Measurements from ENCODE around the gene ARL6.

DNA sequence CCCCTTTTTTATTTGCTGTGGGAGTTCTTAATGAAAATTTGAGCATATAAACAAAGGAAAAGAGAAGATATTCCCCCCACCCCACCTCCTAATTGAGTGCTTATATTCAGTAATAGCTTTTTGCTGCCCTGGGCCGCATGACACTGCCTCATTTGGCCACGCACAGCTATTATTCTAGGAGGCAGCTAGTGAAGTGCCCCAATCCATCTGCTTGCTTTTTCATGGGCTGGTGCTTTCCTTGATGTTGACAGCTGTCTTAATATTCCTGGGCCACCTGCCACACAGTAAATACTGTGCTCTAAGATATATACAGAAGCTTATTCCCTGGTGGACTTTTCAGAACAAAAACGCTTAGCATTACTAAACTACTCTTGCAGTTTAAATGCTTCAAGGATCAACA, 53.4 kb downstream of the ARL6 start:
- TF ChIP-seq EZH2phosphoT487 (IDR thresholded peaks at IDR 0.05; ENCODE audit: borderline replicate concordance): no peak
- TF ChIP-seq, protein P1, sequence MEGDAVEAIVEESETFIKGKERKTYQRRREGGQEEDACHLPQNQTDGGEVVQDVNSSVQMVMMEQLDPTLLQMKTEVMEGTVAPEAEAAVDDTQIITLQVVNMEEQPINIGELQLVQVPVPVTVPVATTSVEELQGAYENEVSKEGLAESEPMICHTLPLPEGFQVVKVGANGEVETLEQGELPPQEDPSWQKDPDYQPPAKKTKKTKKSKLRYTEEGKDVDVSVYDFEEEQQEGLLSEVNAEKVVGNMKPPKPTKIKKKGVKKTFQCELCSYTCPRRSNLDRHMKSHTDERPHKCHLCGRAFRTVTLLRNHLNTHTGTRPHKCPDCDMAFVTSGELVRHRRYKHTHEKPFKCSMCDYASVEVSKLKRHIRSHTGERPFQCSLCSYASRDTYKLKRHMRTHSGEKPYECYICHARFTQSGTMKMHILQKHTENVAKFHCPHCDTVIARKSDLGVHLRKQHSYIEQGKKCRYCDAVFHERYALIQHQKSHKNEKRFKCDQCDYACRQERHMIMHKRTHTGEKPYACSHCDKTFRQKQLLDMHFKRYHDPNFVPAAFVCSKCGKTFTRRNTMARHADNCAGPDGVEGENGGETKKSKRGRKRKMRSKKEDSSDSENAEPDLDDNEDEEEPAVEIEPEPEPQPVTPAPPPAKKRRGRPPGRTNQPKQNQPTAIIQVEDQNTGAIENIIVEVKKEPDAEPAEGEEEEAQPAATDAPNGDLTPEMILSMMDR (conservative IDR thresholded peaks at IDR 0.05; ENCODE audit: low read length): no peak

Measured in Loucy (cell line).